ENCODE data around the gene DBNL.
"Not testable (repeated sequence)": the region's sequence is repeated elsewhere in the genome, so short reads cannot be mapped to it uniquely, and the experiment has no call there.

DNA sequence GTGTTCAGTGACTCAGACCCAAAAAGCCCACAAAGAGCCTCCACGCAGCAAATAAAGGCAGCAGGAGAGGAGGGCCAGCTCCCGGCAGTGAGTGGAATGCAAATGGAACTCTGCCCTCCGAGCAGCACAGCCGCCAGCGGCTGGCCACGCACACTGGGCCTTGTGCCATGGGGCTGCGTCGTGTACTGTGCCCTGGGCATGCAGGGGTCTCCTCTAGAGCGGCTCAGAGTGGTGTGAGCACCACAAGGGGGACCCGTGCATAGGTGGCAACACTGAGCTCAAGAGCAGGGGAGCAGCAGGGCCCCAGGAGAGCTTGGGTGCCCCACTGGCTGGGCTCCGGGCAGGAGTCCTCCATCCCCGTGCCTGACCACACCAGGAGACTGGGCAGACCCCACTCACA, 29.4 kb upstream of the DBNL start:
- not testable (repeated sequence) for TF ChIP-seq HDAC2 (IDR thresholded peaks at IDR 0.05); RAD21 (conservative IDR thresholded peaks at IDR 0.05 in 1 of 2, IDR thresholded peaks at IDR 0.05 in 1 of 2); POLR2A (IDR thresholded peaks at IDR 0.05; ENCODE audit: low read length); RFX5 (IDR thresholded peaks at IDR 0.05); EP300 (IDR thresholded peaks at IDR 0.05); CBX8 (IDR thresholded peaks at IDR 0.05); EHMT2 (IDR thresholded peaks at IDR 0.05; ENCODE audit: low read depth); KDM5A (IDR thresholded peaks at IDR 0.05)
- TF ChIP-seq, protein P1, sequence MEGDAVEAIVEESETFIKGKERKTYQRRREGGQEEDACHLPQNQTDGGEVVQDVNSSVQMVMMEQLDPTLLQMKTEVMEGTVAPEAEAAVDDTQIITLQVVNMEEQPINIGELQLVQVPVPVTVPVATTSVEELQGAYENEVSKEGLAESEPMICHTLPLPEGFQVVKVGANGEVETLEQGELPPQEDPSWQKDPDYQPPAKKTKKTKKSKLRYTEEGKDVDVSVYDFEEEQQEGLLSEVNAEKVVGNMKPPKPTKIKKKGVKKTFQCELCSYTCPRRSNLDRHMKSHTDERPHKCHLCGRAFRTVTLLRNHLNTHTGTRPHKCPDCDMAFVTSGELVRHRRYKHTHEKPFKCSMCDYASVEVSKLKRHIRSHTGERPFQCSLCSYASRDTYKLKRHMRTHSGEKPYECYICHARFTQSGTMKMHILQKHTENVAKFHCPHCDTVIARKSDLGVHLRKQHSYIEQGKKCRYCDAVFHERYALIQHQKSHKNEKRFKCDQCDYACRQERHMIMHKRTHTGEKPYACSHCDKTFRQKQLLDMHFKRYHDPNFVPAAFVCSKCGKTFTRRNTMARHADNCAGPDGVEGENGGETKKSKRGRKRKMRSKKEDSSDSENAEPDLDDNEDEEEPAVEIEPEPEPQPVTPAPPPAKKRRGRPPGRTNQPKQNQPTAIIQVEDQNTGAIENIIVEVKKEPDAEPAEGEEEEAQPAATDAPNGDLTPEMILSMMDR (IDR thresholded peaks at IDR 0.05) = not testable (repeated sequence)
- TF ChIP-seq, protein P2, sequence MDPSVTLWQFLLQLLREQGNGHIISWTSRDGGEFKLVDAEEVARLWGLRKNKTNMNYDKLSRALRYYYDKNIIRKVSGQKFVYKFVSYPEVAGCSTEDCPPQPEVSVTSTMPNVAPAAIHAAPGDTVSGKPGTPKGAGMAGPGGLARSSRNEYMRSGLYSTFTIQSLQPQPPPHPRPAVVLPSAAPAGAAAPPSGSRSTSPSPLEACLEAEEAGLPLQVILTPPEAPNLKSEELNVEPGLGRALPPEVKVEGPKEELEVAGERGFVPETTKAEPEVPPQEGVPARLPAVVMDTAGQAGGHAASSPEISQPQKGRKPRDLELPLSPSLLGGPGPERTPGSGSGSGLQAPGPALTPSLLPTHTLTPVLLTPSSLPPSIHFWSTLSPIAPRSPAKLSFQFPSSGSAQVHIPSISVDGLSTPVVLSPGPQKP (IDR thresholded peaks at IDR 0.05; ENCODE audit: low read depth, low read length) = not testable (repeated sequence)
- TF ChIP-seq, protein P3, sequence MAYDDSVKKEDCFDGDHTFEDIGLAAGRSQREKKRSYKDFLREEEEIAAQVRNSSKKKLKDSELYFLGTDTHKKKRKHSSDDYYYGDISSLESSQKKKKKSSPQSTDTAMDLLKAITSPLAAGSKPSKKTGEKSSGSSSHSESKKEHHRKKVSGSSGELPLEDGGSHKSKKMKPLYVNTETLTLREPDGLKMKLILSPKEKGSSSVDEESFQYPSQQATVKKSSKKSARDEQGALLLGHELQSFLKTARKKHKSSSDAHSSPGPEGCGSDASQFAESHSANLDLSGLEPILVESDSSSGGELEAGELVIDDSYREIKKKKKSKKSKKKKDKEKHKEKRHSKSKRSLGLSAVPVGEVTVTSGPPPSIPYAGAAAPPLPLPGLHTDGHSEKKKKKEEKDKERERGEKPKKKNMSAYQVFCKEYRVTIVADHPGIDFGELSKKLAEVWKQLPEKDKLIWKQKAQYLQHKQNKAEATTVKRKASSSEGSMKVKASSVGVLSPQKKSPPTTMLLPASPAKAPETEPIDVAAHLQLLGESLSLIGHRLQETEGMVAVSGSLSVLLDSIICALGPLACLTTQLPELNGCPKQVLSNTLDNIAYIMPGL (CRISPR knock-in tag; IDR thresholded peaks at IDR 0.05; ENCODE audit: borderline replicate concordance) = not testable (repeated sequence)

Data from A549 (cell line).